Smooth muscle cell (in vitro differentiated cells): ENCODE results near the gene ABCB4. TPM values are rescaled to one million over a fixed set of nuclear protein-coding genes. Genes with fewer than 3 reads are reported as not detected.

ENCODE experiments used
- DNase-seq: peaks from one replicate; lab custom pipeline; 2025; ENCODE audit not compliant: unreplicated experiment; lab: John Stamatoyannopoulos, UW
- H2AFZ ChIP-seq: fragments of 200-600 bp; sonication (generic); 2 replicates; pipeline ENCODE4 v1.6.0; 2016; ENCODE audit warnings: antibody characterized with exemption, low read depth, mild to moderate bottlenecking
- H3F3A ChIP-seq: fragments of 200-600 bp; sonication (generic); 2 replicates; pipeline ENCODE4 v1.6.0; 2017; ENCODE audit warnings: antibody characterized with exemption, low read depth
- H3K27ac ChIP-seq: fragments of 200-600 bp; sonication (generic); 2 replicates; pipeline ENCODE4 v1.5.1; 2016; ENCODE audit warnings: low read depth, mild to moderate bottlenecking
- H3K27me3 ChIP-seq: fragments of 200-600 bp; sonication (generic); 2 replicates; pipeline ENCODE4 v1.6.1; 2016; ENCODE audit warnings: low read depth, mild to moderate bottlenecking
- H3K36me3 ChIP-seq: fragments of 200-600 bp; sonication (generic); 2 replicates; pipeline ENCODE4 v1.5.1; 2016; ENCODE audit warnings: low read depth
- H3K4me1 ChIP-seq: fragments of 200-600 bp; sonication (generic); 2 replicates; pipeline ENCODE4 v1.5.1; 2016; ENCODE audit warnings: low read depth
- H3K4me2 ChIP-seq: fragments of 200-600 bp; sonication (generic); 2 replicates; pipeline ENCODE4 v1.6.0; 2016; ENCODE audit warnings: mild to moderate bottlenecking
- H3K4me3 ChIP-seq: fragments of 200-600 bp; sonication (generic); 2 replicates; pipeline ENCODE4 v1.5.1; 2016; ENCODE audit warnings: mild to moderate bottlenecking
- H3K79me2 ChIP-seq: fragments of 200-600 bp; sonication (generic); 2 replicates; pipeline ENCODE4 v1.6.0; 2016; ENCODE audit warnings: low read depth, mild to moderate bottlenecking
- H3K9ac ChIP-seq: fragments of 200-600 bp; sonication (generic); 2 replicates; pipeline ENCODE4 v1.6.0; 2016; ENCODE audit warnings: low read depth
- H3K9me3 ChIP-seq: fragments of 200-600 bp; sonication (generic); replicated peaks from 2 replicates; pipeline ENCODE4 v1.5.1; 2016; ENCODE audit warnings: low read depth
- H4K20me1 ChIP-seq: fragments of 200-600 bp; sonication (generic); 2 replicates; pipeline ENCODE4 v1.6.0; 2016; ENCODE audit warnings: low read depth
- WGBS: methylation state at CpG from one replicate; pipeline ENCODE4 v1.1.7; 2016; ENCODE audit warnings: low lambda C conversion rate; 5-methylcytosine and 5-hydroxymethylcytosine counted together
- polyA plus RNA-seq: library from polyadenylated mRNA; unstranded; fragments of >200 nt; fragmentation: Nextera tagmentation; extraction: Ambion mirVana; gene quantifications from 2 replicates; pipeline ENCODE4 v1.2.1, GENCODE V29; 2016
- total RNA-seq: library from RNA; depleted of rRNA; stranded (reverse); fragments of >200 nt; gene quantifications from 2 replicates; pipeline ENCODE4 v1.2.3, GENCODE V29; 2014
- TF ChIP-seq, protein P1 (sequence below): fragments of 200-600 bp; sonication (generic); IDR thresholded peaks from 2 replicates; pipeline ENCODE4 v1.5.1; 2017; ENCODE audit warnings: borderline replicate concordance, mild to moderate bottlenecking, antibody characterized with exemption; ENCODE audit not compliant: insufficient read depth, poor library complexity, severe bottlenecking

Gene ABCB4
- total and polyA plus RNA-seq, 2 experiments from 2014 or later, result 0.40 to 1.1 TPM

DNA sequence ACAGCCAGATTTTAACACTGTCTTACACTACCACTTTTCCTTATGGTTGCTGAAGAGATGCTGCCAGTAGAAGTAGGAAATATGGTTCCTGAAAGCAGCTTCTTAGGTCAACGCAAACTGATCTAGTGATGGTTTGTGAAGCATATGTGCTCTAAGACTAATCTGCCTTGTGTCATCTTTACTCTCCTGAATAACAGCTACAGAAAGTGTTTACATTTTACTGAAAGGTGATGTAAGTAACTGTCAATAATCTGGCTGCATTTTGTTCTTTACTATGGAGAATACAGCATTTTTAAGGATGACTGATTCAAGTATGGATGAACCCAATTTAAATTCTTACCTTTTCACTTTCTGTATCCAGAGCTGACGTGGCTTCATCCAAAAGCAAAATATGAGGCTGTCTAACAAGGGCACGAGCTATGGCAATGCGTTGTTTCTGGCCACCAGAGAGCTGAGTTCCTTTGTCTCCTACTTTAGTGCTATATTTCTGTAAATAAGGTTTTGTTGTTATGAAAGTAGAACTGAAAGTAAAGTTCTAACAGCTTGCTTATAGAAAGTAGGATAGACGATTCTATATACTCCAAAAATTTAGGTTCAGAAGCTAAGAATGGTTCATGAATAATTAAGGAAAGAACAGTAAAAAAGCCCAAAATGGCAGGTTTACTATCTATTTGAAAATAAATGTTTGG lies 30.2 kb upstream of the ABCB4 start:
- TF ChIP-seq, protein P1, sequence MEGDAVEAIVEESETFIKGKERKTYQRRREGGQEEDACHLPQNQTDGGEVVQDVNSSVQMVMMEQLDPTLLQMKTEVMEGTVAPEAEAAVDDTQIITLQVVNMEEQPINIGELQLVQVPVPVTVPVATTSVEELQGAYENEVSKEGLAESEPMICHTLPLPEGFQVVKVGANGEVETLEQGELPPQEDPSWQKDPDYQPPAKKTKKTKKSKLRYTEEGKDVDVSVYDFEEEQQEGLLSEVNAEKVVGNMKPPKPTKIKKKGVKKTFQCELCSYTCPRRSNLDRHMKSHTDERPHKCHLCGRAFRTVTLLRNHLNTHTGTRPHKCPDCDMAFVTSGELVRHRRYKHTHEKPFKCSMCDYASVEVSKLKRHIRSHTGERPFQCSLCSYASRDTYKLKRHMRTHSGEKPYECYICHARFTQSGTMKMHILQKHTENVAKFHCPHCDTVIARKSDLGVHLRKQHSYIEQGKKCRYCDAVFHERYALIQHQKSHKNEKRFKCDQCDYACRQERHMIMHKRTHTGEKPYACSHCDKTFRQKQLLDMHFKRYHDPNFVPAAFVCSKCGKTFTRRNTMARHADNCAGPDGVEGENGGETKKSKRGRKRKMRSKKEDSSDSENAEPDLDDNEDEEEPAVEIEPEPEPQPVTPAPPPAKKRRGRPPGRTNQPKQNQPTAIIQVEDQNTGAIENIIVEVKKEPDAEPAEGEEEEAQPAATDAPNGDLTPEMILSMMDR, result no peak
- H3K9me3 ChIP-seq, result no peaks in the 10 kb centered on the region
- H3K27ac ChIP-seq, result no peak overlapping the region
- H3K4me1 ChIP-seq, result no peaks in the 10 kb centered on the region
- H3K79me2 ChIP-seq, result no peaks in the 10 kb centered on the region
- WGBS, result 87% methylated on average over 5 of the region's 5 CpGs
- no peak for DNase-seq
- H3K4me3 ChIP-seq, result no peak overlapping the region
- H3K4me2 ChIP-seq, result no peak overlapping the region
- no peak overlapping the region for H2AFZ ChIP-seq
- H3K9ac ChIP-seq, result no peak overlapping the region
- H3F3A ChIP-seq, result no peaks in the 10 kb centered on the region
- no peaks in the 10 kb centered on the region for H4K20me1 ChIP-seq
- H3K27me3 ChIP-seq, result no peaks in the 10 kb centered on the region
- H3K36me3 ChIP-seq, result no peaks in the 10 kb centered on the region

DNA sequence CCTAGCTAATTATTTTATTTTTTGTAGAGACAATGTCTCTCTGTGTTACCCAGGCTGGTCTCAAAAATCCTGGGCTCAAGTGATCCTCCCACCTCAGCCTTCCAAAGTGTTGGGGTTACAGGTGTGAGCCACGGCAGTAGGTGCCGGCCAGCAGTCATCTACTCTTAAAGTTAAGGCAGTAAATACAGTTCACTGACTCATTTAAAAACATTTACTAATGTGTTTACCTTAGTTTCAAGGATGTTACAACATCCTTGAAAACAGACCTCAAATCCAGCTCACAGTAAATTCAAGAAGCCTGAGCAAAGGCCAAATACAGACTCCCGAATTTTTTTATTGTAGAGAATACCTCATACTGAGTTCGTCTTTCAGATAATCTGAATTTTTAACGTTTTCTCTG lies 29.6 kb upstream of the ABCB4 start:
- H3K9ac ChIP-seq, result no peak overlapping the region
- H3K79me2 ChIP-seq, result no peaks in the 10 kb centered on the region
- no peaks in the 10 kb centered on the region for H3K4me1 ChIP-seq
- no peak overlapping the region for H3K4me2 ChIP-seq
- no peak overlapping the region for H2AFZ ChIP-seq
- 82% methylated on average over 5 of the region's 5 CpGs for WGBS
- no peaks in the 10 kb centered on the region for H3K36me3 ChIP-seq
- no peaks in the 10 kb centered on the region for H3K27me3 ChIP-seq
- no peak for DNase-seq
- no peaks in the 10 kb centered on the region for H3F3A ChIP-seq
- no peak overlapping the region for H3K4me3 ChIP-seq
- H3K27ac ChIP-seq, result no peak overlapping the region
- TF ChIP-seq, protein P1, result no peak
- H3K9me3 ChIP-seq, result no peaks in the 10 kb centered on the region
- no peaks in the 10 kb centered on the region for H4K20me1 ChIP-seq

DNA sequence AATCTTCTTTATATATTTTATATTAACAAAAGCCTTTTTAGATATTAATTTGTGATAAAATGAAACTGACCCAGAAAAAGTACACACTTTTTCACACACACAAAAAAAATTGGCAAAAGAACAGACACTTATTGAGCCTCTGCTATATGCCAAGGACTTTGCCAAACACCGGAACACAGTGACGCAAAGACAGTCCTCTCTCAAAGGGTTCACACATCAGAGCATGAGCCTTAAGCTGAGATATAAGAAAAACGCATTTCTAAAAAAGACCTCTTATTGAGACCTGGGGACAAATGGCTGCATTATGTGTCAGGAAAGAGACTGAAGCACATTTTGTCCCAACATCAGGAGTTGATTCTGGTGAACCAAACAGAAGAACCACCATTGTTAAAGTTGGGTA lies 24.0 kb upstream of the ABCB4 start:
- no peaks in the 10 kb centered on the region for H3K79me2 ChIP-seq
- 92% methylated on average over 3 of the region's 3 CpGs for WGBS
- no peak overlapping the region for H3K4me2 ChIP-seq
- no peak overlapping the region for H2AFZ ChIP-seq
- DNase-seq, result no peak
- no peak overlapping the region for H3K27ac ChIP-seq
- no peaks in the 10 kb centered on the region for H4K20me1 ChIP-seq
- H3K4me1 ChIP-seq, result no peaks in the 10 kb centered on the region
- no peaks in the 10 kb centered on the region for H3K36me3 ChIP-seq
- no peaks in the 10 kb centered on the region for H3K9me3 ChIP-seq
- H3K27me3 ChIP-seq, result no peaks in the 10 kb centered on the region
- TF ChIP-seq, protein P1, result no peak
- no peaks in the 10 kb centered on the region for H3F3A ChIP-seq
- H3K4me3 ChIP-seq, result no peak overlapping the region
- H3K9ac ChIP-seq, result no peak overlapping the region

DNA sequence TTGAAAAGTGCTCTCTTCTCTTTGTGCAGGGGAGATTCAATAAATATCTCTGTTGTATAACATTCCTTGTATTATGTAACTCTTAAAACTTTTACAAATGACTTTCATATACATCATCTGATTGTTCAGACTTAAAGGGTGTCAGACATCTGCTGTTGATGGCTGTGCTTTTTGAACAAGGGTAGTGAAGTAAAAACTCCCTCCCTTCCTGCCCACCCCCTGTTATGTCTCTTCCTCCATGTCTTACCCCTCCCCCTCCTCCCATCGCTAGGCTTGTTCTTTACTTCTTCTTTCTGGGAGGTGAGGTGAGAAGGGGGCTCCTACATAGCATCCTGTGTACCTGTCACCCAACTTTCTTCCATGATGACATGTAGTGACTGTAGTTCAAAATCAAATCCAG lies 23.4 kb upstream of the ABCB4 start:
- TF ChIP-seq, protein P1, result no peak
- Histone ChIP-seq H3K79me2 (no peaks in the 10 kb centered on the region), H3F3A (no peaks in the 10 kb centered on the region), H3K4me3 (no peak overlapping the region), H2AFZ (no peak overlapping the region), H3K27ac (no peak overlapping the region), H3K4me2 (no peak overlapping the region), H4K20me1 (no peaks in the 10 kb centered on the region), H3K9ac (no peak overlapping the region), H3K27me3 (no peaks in the 10 kb centered on the region), H3K9me3 (no peaks in the 10 kb centered on the region), H3K4me1 (no peaks in the 10 kb centered on the region), H3K36me3 (no peaks in the 10 kb centered on the region)
- 100% methylated on average over 1 of the region's 1 CpG for WGBS
- no peak for DNase-seq
